ENCODE measurements around the gene MAP3K21.

Gene MAP3K21

GRCh38 chr1:233293556-233294446 lies 33.7 kb upstream of the MAP3K21 start:
- no peak overlapping the region for H3K27ac ChIP-seq
- no peak for TF ChIP-seq ZFX (IDR thresholded peaks at IDR 0.05)
- TF ChIP-seq, protein P1, sequence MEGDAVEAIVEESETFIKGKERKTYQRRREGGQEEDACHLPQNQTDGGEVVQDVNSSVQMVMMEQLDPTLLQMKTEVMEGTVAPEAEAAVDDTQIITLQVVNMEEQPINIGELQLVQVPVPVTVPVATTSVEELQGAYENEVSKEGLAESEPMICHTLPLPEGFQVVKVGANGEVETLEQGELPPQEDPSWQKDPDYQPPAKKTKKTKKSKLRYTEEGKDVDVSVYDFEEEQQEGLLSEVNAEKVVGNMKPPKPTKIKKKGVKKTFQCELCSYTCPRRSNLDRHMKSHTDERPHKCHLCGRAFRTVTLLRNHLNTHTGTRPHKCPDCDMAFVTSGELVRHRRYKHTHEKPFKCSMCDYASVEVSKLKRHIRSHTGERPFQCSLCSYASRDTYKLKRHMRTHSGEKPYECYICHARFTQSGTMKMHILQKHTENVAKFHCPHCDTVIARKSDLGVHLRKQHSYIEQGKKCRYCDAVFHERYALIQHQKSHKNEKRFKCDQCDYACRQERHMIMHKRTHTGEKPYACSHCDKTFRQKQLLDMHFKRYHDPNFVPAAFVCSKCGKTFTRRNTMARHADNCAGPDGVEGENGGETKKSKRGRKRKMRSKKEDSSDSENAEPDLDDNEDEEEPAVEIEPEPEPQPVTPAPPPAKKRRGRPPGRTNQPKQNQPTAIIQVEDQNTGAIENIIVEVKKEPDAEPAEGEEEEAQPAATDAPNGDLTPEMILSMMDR (conservative IDR thresholded peaks at IDR 0.05), result no peak

GRCh38 chr1:233294913-233295236 lies 32.6 kb upstream of the MAP3K21 start:
- peak overlapping the region; percentile 65 for H3K27ac ChIP-seq
- no peak for TF ChIP-seq ZFX (IDR thresholded peaks at IDR 0.05)
- TF ChIP-seq, protein P1 (conservative IDR thresholded peaks at IDR 0.05), result no peak

GRCh38 chr1:233295237-233295974 lies 32.1 kb upstream of the MAP3K21 start, which contains the start of gene PCNX2:
Gene PCNX2 (minus strand): TSS chr1:233295725. CDS start chr1:233295478, 247 bp downstream.
- TF ChIP-seq, protein P1 (conservative IDR thresholded peaks at IDR 0.05), result no peak
- peak; percentile 57 for TF ChIP-seq ZFX (IDR thresholded peaks at IDR 0.05)
- H3K27ac ChIP-seq, result peak within 1 kb of the TSS; percentile 65

GRCh38 chr1:233295975-233296322 lies 31.6 kb upstream of the MAP3K21 start:
- peak overlapping the region; percentile 65 for H3K27ac ChIP-seq

GRCh38 chr1:233299450-233299849 lies 28.1 kb upstream of the MAP3K21 start:
- no peak overlapping the region for H3K27ac ChIP-seq
- TF ChIP-seq ZFX (IDR thresholded peaks at IDR 0.05), result no peak
- TF ChIP-seq, protein P1 (conservative IDR thresholded peaks at IDR 0.05), result no peak

More at GRCh38 chr1:233295975-233296322, 31.6 kb upstream of the MAP3K21 start:
- TF ChIP-seq, protein P1 (conservative IDR thresholded peaks at IDR 0.05), result no peak
- TF ChIP-seq ZFX (IDR thresholded peaks at IDR 0.05), result no peak

- TF ChIP-seq ZFX (IDR thresholded peaks at IDR 0.05), result no peak
- TF ChIP-seq, protein P1 (conservative IDR thresholded peaks at IDR 0.05), result no peak
- H3K27ac ChIP-seq, result no peak overlapping the region
These were observed 27.2 kb upstream of the MAP3K21 start for GRCh38 chr1:233300326-233300725.
